Thoracic aorta (tissue), 2 donors: ENCODE measurements around the gene NRCAM. TPM values are rescaled to one million over a fixed set of nuclear protein-coding genes. Genes with fewer than 3 reads are reported as not detected.
"Not testable (repeated sequence)": the region's sequence is repeated elsewhere in the genome, so short reads cannot be mapped to it uniquely, and the experiment has no call there.

ENCODE experiments used
- ATAC-seq: fragments of 150-250 bp; one replicate; pipeline ENCODE4 v1.8.0; 2017; ENCODE audit warnings: low read depth; ENCODE audit not compliant: insufficient number of reproducible peaks, low FRiP score
- DNase-seq: peaks from one replicate; pipeline ENCODE4 v3.0.0-alpha.2; 2020; ENCODE audit warnings: low spot score
- H3K27ac ChIP-seq, 2 donors: fragments of 200-600 bp; sonication (generic); 1 replicate in 1 of 2; 2 replicates in 1 of 2; pipeline ENCODE4 v1.5.1; 2016; ENCODE audit warnings: mild to moderate bottlenecking in 2 of 2, moderate library complexity in 2 of 2
- H3K27me3 ChIP-seq: fragments of 200-600 bp; sonication (generic); replicated peaks from 2 replicates; pipeline ENCODE4 v1.6.0; 2016; ENCODE audit warnings: mild to moderate bottlenecking; ENCODE audit not compliant: insufficient read depth
- H3K36me3 ChIP-seq: fragments of 200-600 bp; sonication (generic); one replicate; pipeline ENCODE4 v1.5.1; 2016
- H3K4me1 ChIP-seq, 2 donors: fragments of 200-600 bp; sonication (generic); 1 replicate in 1 of 2; 2 replicates in 1 of 2; pipeline versions ENCODE4 v1.5.1 to v1.6.0; 2016; ENCODE audit warnings: low read depth in 2 of 2, mild to moderate bottlenecking in 1 of 2; ENCODE audit not compliant: control insufficient read depth in 1 of 2
- H3K4me3 ChIP-seq: fragments of 200-600 bp; sonication (generic); 2 replicates; pipeline ENCODE4 v1.5.1; 2016; ENCODE audit warnings: mild to moderate bottlenecking
- H3K9me3 ChIP-seq: fragments of 200-600 bp; sonication (generic); 2 replicates; pipeline ENCODE4 v1.5.1; 2016
- CTCF ChIP-seq: fragments of 200-600 bp; sonication (generic); IDR thresholded peaks from one replicate; pipeline ENCODE4 v1.5.1; 2019; ENCODE audit warnings: antibody characterized with exemption
- total RNA-seq, 2 donors: library from RNA; depleted of rRNA; stranded (reverse); fragments of >200 nt; gene quantifications; one replicate each; pipeline versions ENCODE4 v1.1.0 to v1.2.3, GENCODE V29; 2016

The NRCAM gene
- 1 to 10 TPM; 2.4 to 3.3 TPM for total RNA-seq

- TF ChIP-seq CTCF = no peak
- H3K27me3 ChIP-seq = peaks cover 10% of the 10 kb centered on the region
- no peak for DNase-seq
- no peak within 1 kb of the TSS for H3K27ac ChIP-seq
- H3K4me3 ChIP-seq = peak within 1 kb of the TSS; percentile 73
- no peaks in the 10 kb centered on the region for H3K36me3 ChIP-seq
- H3K9me3 ChIP-seq = no peaks in the 10 kb centered on the region
- peaks cover 10 to 17% of the 10 kb centered on the region in 2 donors for H3K4me1 ChIP-seq
- ATAC-seq = no peak
These were observed at the start of gene NRCAM for GRCh38 chr7:108455998-108456677. Gene NRCAM (minus strand): TSS chr7:108456436. CDS start chr7:108240064, 216,372 bp downstream.

GRCh38 chr7:108504576-108504975 lies 48.3 kb upstream of the NRCAM start:
- not testable (repeated sequence) for H3K27ac ChIP-seq, ATAC-seq, DNase-seq, H3K9me3 ChIP-seq, H3K36me3 ChIP-seq, H3K4me1 ChIP-seq, H3K27me3 ChIP-seq, H3K4me3 ChIP-seq

- no peaks in the 10 kb centered on the region for H3K27me3 ChIP-seq
- no peak overlapping the region for H3K4me3 ChIP-seq
- H3K36me3 ChIP-seq = peaks cover 6% of the 10 kb centered on the region
- H3K27ac ChIP-seq = no peak overlapping the region
- ATAC-seq (no peak), DNase-seq (no peak)
- no peaks in the 10 kb centered on the region for H3K4me1 ChIP-seq
- no peak for TF ChIP-seq CTCF
- H3K9me3 ChIP-seq = no peaks in the 10 kb centered on the region
These were observed 47.1 kb upstream of the NRCAM start for GRCh38 chr7:108503112-108504026.

- no peak overlapping the region for H3K4me3 ChIP-seq
- H3K9me3 ChIP-seq = no peaks in the 10 kb centered on the region
- H3K27ac ChIP-seq = no peak overlapping the region
- H3K4me1 ChIP-seq = no peaks in the 10 kb centered on the region
- DNase-seq (no peak), ATAC-seq (no peak)
- no peaks in the 10 kb centered on the region for H3K27me3 ChIP-seq
- peaks cover 6% of the 10 kb centered on the region for H3K36me3 ChIP-seq
- TF ChIP-seq CTCF = no peak
These were observed 43.3 kb upstream of the NRCAM start for GRCh38 chr7:108499566-108499965.

GRCh38 chr7:108498481-108498880 lies 42.2 kb upstream of the NRCAM start:
- peaks cover 6% of the 10 kb centered on the region for H3K36me3 ChIP-seq

More at GRCh38 chr7:108498481-108498880, 42.2 kb upstream of the NRCAM start:
- H3K9me3 ChIP-seq = no peaks in the 10 kb centered on the region
- DNase-seq = no peak
- H3K4me3 ChIP-seq = no peak overlapping the region
- TF ChIP-seq CTCF = no peak
- H3K27ac ChIP-seq = no peak overlapping the region
- H3K4me1 ChIP-seq = no peaks in the 10 kb centered on the region
- no peaks in the 10 kb centered on the region for H3K27me3 ChIP-seq
- no peak for ATAC-seq
